HG03045 (cell line): ENCODE results near the gene POLE2.
"Not testable (repeated sequence)": the region's sequence is repeated elsewhere in the genome, so short reads cannot be mapped to it uniquely, and the experiment has no call there.

ENCODE experiments used
- ATAC-seq: cut with Tn5 transposase; IDR thresholded peaks from one replicate; pipeline ENCODE4 v1.9.1; 2021; ENCODE audit warnings: mild to moderate bottlenecking, moderate library complexity; ENCODE audit not compliant: unreplicated experiment

POLE2 gene

GRCh38 chr14:49620182-49621113, 67.6 kb downstream of the POLE2 start, which contains the start of the genes MGAT2 and RPL36AL:
TSS of gene MGAT2 (plus strand) at chr14:49620799. CDS start at chr14:49621269, 470 bp downstream.
TSS of gene RPL36AL (minus strand) at chr14:49620626. CDS start at chr14:49619104, 1,522 bp downstream.
- ATAC-seq = peak; percentile 93

DNA sequence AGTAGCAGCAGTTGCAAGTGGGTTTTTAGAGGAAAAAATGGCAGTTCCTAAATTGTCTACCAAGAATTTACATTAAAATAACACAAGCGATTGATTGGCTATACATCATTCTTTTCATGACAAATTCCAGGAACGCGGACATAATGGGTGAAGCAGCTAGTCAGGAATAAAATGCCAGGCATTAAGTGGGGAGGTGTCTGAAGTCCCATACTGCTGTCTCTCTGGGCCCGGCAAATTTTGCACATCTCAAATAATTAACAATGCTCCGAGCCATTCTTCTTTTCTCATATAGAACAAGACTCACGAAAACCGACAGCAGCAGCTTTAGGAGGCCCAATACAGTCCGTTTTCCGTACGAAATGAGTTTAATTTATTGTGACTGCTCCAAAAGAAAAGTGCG, 68.3 kb downstream of the POLE2 start:
- no peak for ATAC-seq

DNA sequence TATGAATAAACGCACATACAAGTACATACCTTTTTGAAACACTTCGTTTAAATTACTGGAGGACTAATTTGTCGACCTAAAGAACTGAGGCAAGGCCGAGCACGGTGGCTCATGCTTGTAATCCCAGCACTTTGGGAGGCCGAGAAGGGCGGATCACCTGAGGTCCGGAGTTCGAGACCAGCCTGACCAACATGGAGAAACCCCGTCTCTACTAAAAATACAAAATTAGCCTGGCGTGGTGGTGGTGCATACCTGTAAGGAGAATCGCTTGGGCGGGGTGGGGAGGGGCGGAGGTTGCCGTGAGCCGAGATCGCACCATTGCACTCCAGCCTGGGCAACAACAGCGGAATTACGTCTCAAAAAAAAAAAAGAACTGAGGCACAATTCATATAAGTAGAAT, 68.7 kb downstream of the POLE2 start:
- ATAC-seq = not testable (repeated sequence)

DNA sequence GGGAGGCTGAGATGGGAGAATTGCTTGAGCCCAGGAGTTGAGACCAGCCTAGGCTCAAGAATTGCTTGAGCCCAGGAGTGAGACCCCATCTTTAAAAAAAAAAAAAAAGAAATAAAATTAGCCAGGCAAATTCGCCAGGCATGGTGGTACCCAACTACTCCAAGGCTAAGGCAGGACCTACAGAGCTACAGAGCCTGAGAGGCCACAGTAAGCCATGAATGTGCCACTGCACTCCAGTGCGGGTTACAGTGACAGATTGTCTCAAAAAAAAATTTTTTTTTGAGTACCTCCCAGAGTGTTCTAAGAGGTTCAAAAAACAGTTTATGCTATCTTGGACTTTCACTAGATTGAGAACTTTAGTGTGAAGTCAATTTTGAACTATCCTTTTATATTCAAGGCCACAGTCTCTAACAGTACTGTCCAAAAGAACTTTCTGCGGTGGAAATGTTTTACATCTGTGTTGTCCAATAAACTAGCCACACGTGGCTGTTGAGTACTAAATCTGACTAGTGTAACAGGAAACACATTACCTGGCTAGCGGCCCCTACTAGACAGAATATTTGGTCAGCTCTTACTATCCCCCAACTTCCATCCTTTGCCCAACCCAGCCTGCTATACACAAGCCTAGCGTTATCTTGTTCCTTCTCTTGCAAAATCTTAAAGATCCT, 70.0 kb downstream of the POLE2 start:
- ATAC-seq = no peak

DNA sequence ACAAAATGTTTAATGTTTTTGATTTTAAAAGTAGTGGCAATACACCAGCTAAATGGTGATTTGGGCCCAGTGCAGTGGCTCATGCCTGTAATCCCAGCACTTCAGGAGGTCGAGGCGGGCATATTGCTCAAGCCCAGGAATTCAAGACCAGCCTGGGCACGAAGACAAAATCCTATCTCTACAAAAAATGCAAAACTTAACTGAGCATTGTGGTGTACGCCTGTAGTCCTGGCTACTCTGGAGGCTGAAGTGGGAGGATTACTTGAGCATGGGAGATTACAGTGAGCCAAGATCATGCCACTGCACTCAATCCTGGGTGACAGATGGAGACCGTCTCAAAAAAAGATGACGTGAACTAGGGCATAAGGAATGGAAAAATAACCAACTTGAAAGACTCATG, 72.2 kb downstream of the POLE2 start:
- no peak for ATAC-seq

- no peak for ATAC-seq
These were observed 73.8 kb downstream of the POLE2 start for GRCh38 chr14:49614196-49614595.

DNA sequence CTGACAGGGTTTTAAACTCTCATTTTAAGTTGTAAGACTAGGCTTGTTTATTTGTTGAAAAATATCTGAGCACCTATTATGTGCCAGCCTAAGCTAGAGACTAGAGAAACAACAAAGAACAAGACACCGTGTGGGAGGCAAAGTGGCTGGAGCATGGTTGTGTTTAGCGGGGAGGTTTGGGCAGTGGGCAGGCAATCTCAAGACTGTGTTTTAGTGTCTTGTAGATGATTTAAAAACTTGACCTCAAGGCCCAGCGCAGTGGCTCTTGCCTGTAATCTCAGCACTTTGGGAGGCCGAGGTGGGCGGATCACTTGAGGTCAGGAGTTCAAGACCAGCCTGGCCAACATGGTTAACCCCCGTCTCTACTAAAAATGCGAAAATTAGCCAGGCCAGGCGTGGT, 75.3 kb downstream of the POLE2 start:
- ATAC-seq = no peak

- ATAC-seq = no peak
These were observed 75.8 kb downstream of the POLE2 start for GRCh38 chr14:49612251-49612650.

GRCh38 chr14:49607583-49607982, 80.4 kb downstream of the POLE2 start:
- no peak for ATAC-seq

DNA sequence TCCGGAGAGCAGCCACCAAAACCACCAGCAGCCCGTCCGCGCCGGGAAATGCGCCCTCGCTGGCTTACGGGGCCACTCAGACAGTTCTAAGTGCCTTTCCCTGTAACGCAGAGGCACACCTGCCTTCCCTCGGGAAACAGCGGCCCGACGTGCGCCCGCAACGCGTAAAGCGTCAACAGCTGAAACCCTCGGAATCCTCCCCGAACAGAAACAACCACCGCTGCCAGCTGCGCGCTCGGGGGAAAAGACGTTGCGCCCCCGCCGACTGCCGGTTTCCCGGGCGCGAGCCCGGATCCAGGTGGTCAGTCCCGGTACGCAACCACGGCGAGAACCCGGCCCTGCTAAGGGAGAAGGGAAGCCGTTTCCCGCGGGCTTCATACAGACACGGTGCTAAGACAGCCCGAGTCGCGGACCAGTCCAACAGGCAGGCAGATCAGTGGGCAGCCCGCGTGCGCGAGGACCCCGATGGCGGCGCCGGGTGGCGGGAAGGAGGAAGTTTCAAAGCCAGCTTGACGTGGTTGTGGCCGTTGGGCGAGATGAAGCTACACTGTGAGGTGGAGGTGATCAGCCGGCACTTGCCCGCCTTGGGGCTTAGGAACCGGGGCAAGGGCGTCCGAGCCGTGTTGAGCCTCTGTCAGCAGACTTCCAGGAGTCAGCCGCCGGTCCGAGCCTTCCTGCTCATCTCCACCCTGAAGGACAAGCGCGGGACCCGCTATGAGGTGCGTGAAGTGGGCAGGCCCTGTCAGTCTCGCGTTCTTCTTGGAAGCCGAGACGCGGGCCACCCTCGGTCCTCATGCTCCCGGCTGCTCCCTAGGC, 89.3 kb downstream of the POLE2 start, which contains the start of gene LRR1:
Gene LRR1, plus strand, starts transcription at position 456 of the 816 bp plus-strand sequence. Its CDS starts 81 bp downstream, at position 537.
- peak; percentile 57 for ATAC-seq

DNA sequence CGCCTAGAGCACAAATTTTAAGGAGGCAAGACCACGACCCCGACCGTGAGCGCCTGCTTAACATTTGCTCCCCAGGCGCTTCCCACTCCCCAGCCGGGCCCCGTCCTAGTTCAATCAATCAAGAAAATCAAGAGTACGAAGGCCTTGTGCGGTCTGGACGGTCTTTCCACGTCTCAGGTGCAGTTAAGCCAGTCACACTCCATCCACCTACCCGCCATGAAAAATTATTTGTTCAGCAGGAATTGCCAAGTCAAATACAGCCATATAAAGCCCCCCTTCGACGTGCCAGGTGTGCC, 89.9 kb downstream of the POLE2 start:
- no peak for ATAC-seq

DNA sequence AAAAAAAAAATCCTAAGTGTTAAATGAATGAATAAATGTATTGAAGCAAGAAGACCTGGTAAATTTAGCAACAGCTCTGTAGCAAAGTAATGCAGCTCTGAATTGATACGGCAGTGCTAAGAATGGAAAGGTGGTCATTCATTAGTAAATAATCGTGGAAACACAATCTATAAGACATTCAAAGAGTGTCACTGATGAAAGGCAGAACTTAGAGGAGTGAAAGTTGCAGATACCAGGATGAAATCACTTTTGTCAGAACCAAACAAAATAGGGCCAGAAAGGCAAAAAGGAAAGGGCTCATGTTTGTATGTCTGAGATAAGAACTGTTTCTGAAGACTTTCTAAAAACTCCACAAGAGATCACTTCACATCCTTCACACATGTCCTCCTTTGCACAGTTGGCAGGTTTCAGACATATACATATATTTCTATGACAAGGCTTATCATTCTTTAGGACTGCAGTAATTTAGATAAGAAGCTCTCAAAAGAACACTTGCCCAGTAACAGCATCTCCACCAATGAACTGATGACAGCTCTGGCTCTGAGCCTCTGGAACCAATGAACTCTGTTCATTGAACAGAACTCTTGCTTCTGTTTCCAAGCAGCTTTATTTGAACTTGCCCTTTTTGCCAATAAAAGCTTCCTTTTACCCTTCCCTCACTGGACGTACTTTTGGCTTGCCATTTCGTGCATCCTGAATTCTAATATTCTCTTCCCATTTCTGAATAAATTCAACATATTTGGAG, 93.5 kb downstream of the POLE2 start:
- no peak for ATAC-seq
